ENCODE results near the gene PHRF1. TPM values are rescaled to one million over a fixed set of nuclear protein-coding genes. Genes with fewer than 3 reads are reported as not detected.

PHRF1 gene
- total RNA-seq, 1 experiment from 2014 or later = 48.9 TPM

- no CpG with 5 or more reads among the region's 16 CpGs for WGBS (ENCODE audit: extremely low coverage, insufficient read length, low lambda C conversion rate)
- Histone ChIP-seq H3T11ph (ENCODE audit: low read length) (no peak overlapping the region), H3K27ac (ENCODE audit: insufficient read length, low read depth, low read length) (no peak overlapping the region), H3K4ac (ENCODE audit: low read depth, low read length) (no peak overlapping the region), H3K79me2 (ENCODE audit: insufficient read depth, low read length) (no peaks in the 10 kb centered on the region), H3K79me1 (ENCODE audit: insufficient read depth, low read depth, low read length, poor library complexity, severe bottlenecking) (no peaks in the 10 kb centered on the region), H2AFZ (ENCODE audit: low read length) (no peak overlapping the region), H3K23ac (ENCODE audit: insufficient read length, low read depth, low read length) (no peak overlapping the region), H2BK20ac (ENCODE audit: low read depth, low read length, poor library complexity, severe bottlenecking) (no peak overlapping the region), H3K4me2 (ENCODE audit: insufficient read depth, insufficient read length, low read length) (no peak overlapping the region), H4K8ac (replicated peaks; ENCODE audit: insufficient read length, low read depth, low read length) (no peak overlapping the region), H3K14ac (ENCODE audit: insufficient read depth, low read length) (no peak overlapping the region), H4K20me1 (ENCODE audit: control insufficient read depth, insufficient read depth, insufficient read length) (no peaks in the 10 kb centered on the region), H2BK15ac (ENCODE audit: low read depth, low read length) (no peak overlapping the region), H2BK12ac (ENCODE audit: insufficient read length, low read depth, low read length) (no peak overlapping the region), H3K9ac (ENCODE audit: extremely low read depth, insufficient read length, low read length) (no peak overlapping the region), H3K18ac (ENCODE audit: insufficient read length, low read depth, low read length) (no peak overlapping the region), H3K23me2 (ENCODE audit: insufficient read length, low read depth, low read length, poor library complexity, severe bottlenecking) (peaks cover 3% of the 10 kb centered on the region), H2AK5ac (ENCODE audit: insufficient read length, low read length) (no peak overlapping the region), H3K27me3 (ENCODE audit: insufficient read depth, low read length) (no peaks in the 10 kb centered on the region; the same call in 1 of the 2 replicates), H3K9me3 (ENCODE audit: control insufficient read depth, low read depth, low read length) (no peaks in the 10 kb centered on the region), H3K4me1 (ENCODE audit: insufficient read depth, low read length) (no peaks in the 10 kb centered on the region), H2BK120ac (ENCODE audit: low read depth, low read length, poor library complexity, severe bottlenecking) (no peak overlapping the region), H3K56ac (ENCODE audit: insufficient read length, low read depth, low read length) (no peak overlapping the region), H4K5ac (ENCODE audit: insufficient read length, low read depth, low read length) (no peak overlapping the region), H2BK5ac (ENCODE audit: insufficient read length, low read length) (no peak overlapping the region), H4K91ac (ENCODE audit: insufficient read length, low read depth, low read length) (no peak overlapping the region)
- H3K36me3 Mint-ChIP-seq (ENCODE audit: insufficient read depth in 1 of 3, low read depth in 3 of 3) = no peaks in the 10 kb centered on the region
- H3K4me3 Mint-ChIP-seq = no peak overlapping the region
- H3K4me1 Mint-ChIP-seq = no peaks in the 10 kb centered on the region
- H3K27ac Mint-ChIP-seq = no peak overlapping the region
- H3K9me3 Mint-ChIP-seq = no peaks in the 10 kb centered on the region; a peak in 1 of 5 replicates
- peaks cover 11% of the 10 kb centered on the region for H3K27me3 Mint-ChIP-seq (ENCODE audit: low read depth)
- no peak for DNase-seq
- no peak for TF ChIP-seq CTCF (conservative IDR thresholded peaks at IDR 0.05)
These were observed 25.1 kb upstream of the PHRF1 start for GRCh38 chr11:551131-551530.
